Liver (tissue), 9 donors: ENCODE results near the gene MTHFD1L. TPM values are rescaled to one million over a fixed set of nuclear protein-coding genes. Genes with fewer than 3 reads are reported as not detected.

Experiments used
- DNase-seq: peaks from one replicate; pipeline ENCODE4 v3.0.0-alpha.2; 2017; ENCODE audit warnings: low spot score
- H3K27ac ChIP-seq, 2 donors: one replicate each; pipeline ENCODE4 v1.7.0; 2013; ENCODE audit warnings: inconsistent platforms in 2 of 2, low read length in 2 of 2, control low read depth in 1 of 2, low read depth in 1 of 2, mild to moderate bottlenecking in 1 of 2
- H3K27me3 ChIP-seq, 4 donors: one replicate each; pipeline versions ENCODE4 v1.6.1 to v1.7.0; 2013; ENCODE audit warnings: low read length in 3 of 4, inconsistent platforms in 1 of 4, mild to moderate bottlenecking in 1 of 4, moderate library complexity in 1 of 4; ENCODE audit not compliant: control insufficient read depth in 4 of 4, insufficient read depth in 4 of 4
- H3K36me3 ChIP-seq, 4 donors: one replicate each; pipeline versions ENCODE4 v1.6.1 to v1.7.0; 2013; ENCODE audit warnings: low read length in 3 of 4, mild to moderate bottlenecking in 3 of 4, low read depth in 1 of 4, moderate library complexity in 1 of 4; ENCODE audit not compliant: control insufficient read depth in 4 of 4, insufficient read depth in 3 of 4
- H3K4me1 ChIP-seq, 4 donors: one replicate each; pipeline versions ENCODE4 v1.6.1 to v1.7.0; 2013; ENCODE audit warnings: low read length in 3 of 4, mild to moderate bottlenecking in 3 of 4, moderate library complexity in 1 of 4; ENCODE audit not compliant: control insufficient read depth in 4 of 4, insufficient read depth in 4 of 4
- H3K4me3 ChIP-seq, 3 donors: one replicate each; pipeline versions ENCODE4 v1.6.1 to v1.7.0; 2013; ENCODE audit warnings: low read length in 3 of 3, control low read depth in 1 of 3, low read depth in 1 of 3, mild to moderate bottlenecking in 1 of 3
- H3K9ac ChIP-seq, 2 donors: one replicate each; pipeline ENCODE4 v1.7.0; 2013; ENCODE audit warnings: low read length in 2 of 2, mild to moderate bottlenecking in 2 of 2, moderate library complexity in 2 of 2, control low read depth in 1 of 2, low read depth in 1 of 2
- H3K9me3 ChIP-seq, 4 donors: one replicate each; pipeline versions ENCODE4 v1.6.1 to v1.7.0; 2013; ENCODE audit warnings: low read length in 3 of 4; ENCODE audit not compliant: control insufficient read depth in 4 of 4
- ATF3 ChIP-seq: IDR thresholded peaks from 2 replicates; pipeline ENCODE4 v1.6.1; 2016; ENCODE audit warnings: antibody characterized with exemption
- EGR1 ChIP-seq, 2 donors: IDR thresholded peaks; 2 replicates each; pipeline ENCODE4 v1.6.1; 2016 to 2018; ENCODE audit warnings: antibody characterized with exemption in 2 of 2, low read depth in 2 of 2
- FOXA1 ChIP-seq: IDR thresholded peaks from 2 replicates; pipeline ENCODE4 v1.6.1; 2016; ENCODE audit warnings: antibody characterized with exemption
- FOXA2 ChIP-seq: IDR thresholded peaks from 2 replicates; pipeline ENCODE4 v1.6.1; 2016; ENCODE audit warnings: antibody characterized with exemption
- GABPA ChIP-seq, 2 donors: IDR thresholded peaks in 1 of 2; conservative IDR thresholded peaks in 1 of 2; 2 replicates each; pipeline ENCODE4 v1.6.1; 2016; ENCODE audit warnings: antibody characterized with exemption in 2 of 2, mild to moderate bottlenecking in 1 of 2, moderate library complexity in 1 of 2
- HNF4G ChIP-seq: IDR thresholded peaks from 2 replicates; pipeline ENCODE4 v1.6.1; 2016; ENCODE audit warnings: antibody characterized with exemption
- JUND ChIP-seq, 2 donors: IDR thresholded peaks; 2 replicates each; pipeline ENCODE4 v1.6.1; 2016; ENCODE audit warnings: antibody characterized with exemption in 2 of 2
- NR2F2 ChIP-seq: IDR thresholded peaks from 2 replicates; pipeline ENCODE4 v1.6.1; 2016; ENCODE audit warnings: antibody characterized with exemption
- RXRA ChIP-seq, 2 donors: IDR thresholded peaks; 2 replicates each; pipeline ENCODE4 v1.6.1; 2017 to 2018; ENCODE audit warnings: antibody characterized with exemption in 2 of 2, mild to moderate bottlenecking in 1 of 2
- TAF1 ChIP-seq: conservative IDR thresholded peaks from 2 replicates; pipeline ENCODE4 v1.6.1; 2016; ENCODE audit warnings: antibody characterized with exemption, mild to moderate bottlenecking
- YY1 ChIP-seq: IDR thresholded peaks from 2 replicates; pipeline ENCODE4 v1.6.1; 2016; ENCODE audit warnings: antibody characterized with exemption, mild to moderate bottlenecking
- ZBTB33 ChIP-seq: IDR thresholded peaks from 2 replicates; pipeline ENCODE4 v1.6.1; 2016; ENCODE audit warnings: antibody characterized with exemption
- WGBS: extraction: QIAGEN DNeasy Blood & Tissue Kit; methylation state at CpG from one replicate; pipeline ENCODE4 v1.1.7; 2013; 5-methylcytosine and 5-hydroxymethylcytosine counted together
- polyA plus RNA-seq, 2 donors: library from polyadenylated mRNA; stranded (reverse) in 1 of 2; unstranded in 1 of 2; fragments of 200-250 nt in 1 of 2; fragments of >200 nt in 1 of 2; fragmentation: Nextera tagmentation in 1 of 2; extraction: Ambion mirVana in 1 of 2; gene quantifications; one replicate each; pipeline versions ENCODE4 v1.2.1 to v1.2.3, GENCODE V29; 2013 to 2015
- total RNA-seq, 2 donors: library from RNA; depleted of rRNA; stranded (reverse); fragments of >200 nt; gene quantifications; one replicate each; pipeline ENCODE4 v1.2.3, GENCODE V29; 2014
- TF ChIP-seq, protein P1 (sequence below): IDR thresholded peaks from 2 replicates; pipeline ENCODE4 v1.6.1; 2016; ENCODE audit warnings: antibody characterized with exemption, mild to moderate bottlenecking
- TF ChIP-seq, protein P2 (sequence below): IDR thresholded peaks from 2 replicates; pipeline ENCODE4 v1.6.1; 2016; ENCODE audit warnings: antibody characterized with exemption
- donor health status: healthy.
- donor health status: healthy.
- donor health status: healthy.
- donor health status: healthy.
- donor health status: healthy.

Gene MTHFD1L
- total and polyA plus RNA-seq, 4 donors: 2.0 to 7.7 (median 2.8) TPM

- TF ChIP-seq, protein P1, sequence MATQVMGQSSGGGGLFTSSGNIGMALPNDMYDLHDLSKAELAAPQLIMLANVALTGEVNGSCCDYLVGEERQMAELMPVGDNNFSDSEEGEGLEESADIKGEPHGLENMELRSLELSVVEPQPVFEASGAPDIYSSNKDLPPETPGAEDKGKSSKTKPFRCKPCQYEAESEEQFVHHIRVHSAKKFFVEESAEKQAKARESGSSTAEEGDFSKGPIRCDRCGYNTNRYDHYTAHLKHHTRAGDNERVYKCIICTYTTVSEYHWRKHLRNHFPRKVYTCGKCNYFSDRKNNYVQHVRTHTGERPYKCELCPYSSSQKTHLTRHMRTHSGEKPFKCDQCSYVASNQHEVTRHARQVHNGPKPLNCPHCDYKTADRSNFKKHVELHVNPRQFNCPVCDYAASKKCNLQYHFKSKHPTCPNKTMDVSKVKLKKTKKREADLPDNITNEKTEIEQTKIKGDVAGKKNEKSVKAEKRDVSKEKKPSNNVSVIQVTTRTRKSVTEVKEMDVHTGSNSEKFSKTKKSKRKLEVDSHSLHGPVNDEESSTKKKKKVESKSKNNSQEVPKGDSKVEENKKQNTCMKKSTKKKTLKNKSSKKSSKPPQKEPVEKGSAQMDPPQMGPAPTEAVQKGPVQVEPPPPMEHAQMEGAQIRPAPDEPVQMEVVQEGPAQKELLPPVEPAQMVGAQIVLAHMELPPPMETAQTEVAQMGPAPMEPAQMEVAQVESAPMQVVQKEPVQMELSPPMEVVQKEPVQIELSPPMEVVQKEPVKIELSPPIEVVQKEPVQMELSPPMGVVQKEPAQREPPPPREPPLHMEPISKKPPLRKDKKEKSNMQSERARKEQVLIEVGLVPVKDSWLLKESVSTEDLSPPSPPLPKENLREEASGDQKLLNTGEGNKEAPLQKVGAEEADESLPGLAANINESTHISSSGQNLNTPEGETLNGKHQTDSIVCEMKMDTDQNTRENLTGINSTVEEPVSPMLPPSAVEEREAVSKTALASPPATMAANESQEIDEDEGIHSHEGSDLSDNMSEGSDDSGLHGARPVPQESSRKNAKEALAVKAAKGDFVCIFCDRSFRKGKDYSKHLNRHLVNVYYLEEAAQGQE: no peak
- TF ChIP-seq ATF3 (no peak), FOXA1 (no peak)
These were observed 75.4 kb downstream of the MTHFD1L start (continued) for GRCh38 chr6:150940941-150941340.

DNA sequence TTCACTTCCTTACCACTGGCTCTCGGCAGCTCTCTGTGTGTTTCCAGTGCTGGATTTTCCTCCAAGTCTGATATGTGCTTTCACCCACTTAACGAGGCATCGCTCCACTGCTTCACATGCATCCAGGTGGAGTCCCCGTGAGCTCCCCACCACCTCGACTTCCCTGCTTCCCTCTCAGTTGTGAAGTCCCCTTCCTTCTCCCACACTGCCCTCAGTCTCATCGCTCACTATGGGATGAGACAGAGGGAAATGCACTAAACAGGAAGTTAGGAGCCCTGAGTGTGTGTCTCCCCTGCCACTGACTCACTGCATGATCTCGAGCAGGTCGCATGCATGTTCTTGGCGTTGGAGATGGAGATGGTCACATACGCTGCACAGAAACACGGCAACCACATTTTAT is 84.0 kb downstream of the MTHFD1L start:
- no peak overlapping the region for H3K9ac ChIP-seq
- TF ChIP-seq HNF4G (no peak), RXRA (IDR thresholded peaks at IDR 0.05) (no peak), EGR1 (IDR thresholded peaks at IDR 0.05; ENCODE audit: low read depth in 2 of 2) (no peak), FOXA2 (no peak), NR2F2 (no peak), GABPA (IDR thresholded peaks at IDR 0.05 in 1 of 2, conservative IDR thresholded peaks at IDR 0.05 in 1 of 2) (no peak), TAF1 (no peak), ATF3 (no peak), JUND (IDR thresholded peaks at IDR 0.05) (no peak), YY1 (no peak), ZBTB33 (no peak)
- TF ChIP-seq, protein P1: no peak
- TF ChIP-seq, protein P2, sequence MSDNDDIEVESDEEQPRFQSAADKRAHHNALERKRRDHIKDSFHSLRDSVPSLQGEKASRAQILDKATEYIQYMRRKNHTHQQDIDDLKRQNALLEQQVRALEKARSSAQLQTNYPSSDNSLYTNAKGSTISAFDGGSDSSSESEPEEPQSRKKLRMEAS: no peak
- H3K4me1 ChIP-seq: no peaks in the 10 kb centered on the region
- H3K36me3 ChIP-seq: peaks cover 0 to 7% (median 2%) of the 10 kb centered on the region in 4 donors
- WGBS: 89% methylated on average over 11 of the region's 11 CpGs
- DNase-seq: no peak
- H3K4me3 ChIP-seq: no peak overlapping the region
- no peaks in the 10 kb centered on the region for H3K27me3 ChIP-seq
- H3K9me3 ChIP-seq: no peaks in the 10 kb centered on the region
- no peak overlapping the region for H3K27ac ChIP-seq
